Psoas muscle (tissue), 8 donors: ENCODE measurements around the gene TRIP10. TPM values are rescaled to one million over a fixed set of nuclear protein-coding genes. Genes with fewer than 3 reads are reported as not detected.

Experiments
- ATAC-seq, 4 donors: fragments of 200-7000 bp; cut with Tn5 transposase; one replicate each; pipeline ENCODE4 v1.9.1; 2020; ENCODE audit warnings: moderate library complexity in 3 of 4, mild to moderate bottlenecking in 2 of 4
- DNase-seq, 2 donors: peaks; one replicate each; pipeline ENCODE4 v3.0.0-alpha.2; 2020
- H3K27ac ChIP-seq: fragments of 200-600 bp; one replicate; pipeline ENCODE4 v1.8.0; 2022
- H3K27me3 ChIP-seq, 3 donors: fragments of 200-600 bp in 1 of 3; one replicate each; pipeline versions ENCODE4 v1.6.1 to v1.8.0; 2013 to 2022; ENCODE audit warnings: low read length in 2 of 3, mild to moderate bottlenecking in 2 of 3, moderate library complexity in 1 of 3; ENCODE audit not compliant: insufficient read depth in 3 of 3
- H3K36me3 ChIP-seq, 2 donors: fragments of 200-600 bp in 1 of 2; one replicate each; pipeline versions ENCODE4 v1.6.1 to v1.8.0; 2013 to 2022; ENCODE audit warnings: low read depth in 1 of 2, mild to moderate bottlenecking in 1 of 2, moderate library complexity in 1 of 2; ENCODE audit not compliant: insufficient read depth in 1 of 2
- H3K4me1 ChIP-seq: fragments of 200-600 bp; one replicate; pipeline ENCODE4 v1.8.0; 2022
- H3K4me3 ChIP-seq: fragments of 200-600 bp; one replicate; pipeline ENCODE4 v1.8.0; 2022; ENCODE audit warnings: mild to moderate bottlenecking
- H3K9me3 ChIP-seq: fragments of 200-600 bp; one replicate; pipeline ENCODE4 v1.8.0; 2022
- WGBS, 3 donors: extraction: QIAGEN DNeasy Blood & Tissue Kit; methylation state at CpG; one replicate each; pipeline versions ENCODE4 v1.1.6 to v1.1.7; 2013; 5-methylcytosine and 5-hydroxymethylcytosine counted together
- intact Hi-C, 2 donors: fragments of 100-400 bp; cut with DNase I; formaldehyde crosslinking; loops; one replicate each; pipeline versions ENCODE4 v1.11.0 to v1.14.2; 2022
- polyA plus RNA-seq, 3 donors: library from polyadenylated mRNA; stranded (reverse); fragments of 200-250 nt; gene quantifications; one replicate each; pipeline ENCODE4 v1.2.3, GENCODE V29; 2013
- total RNA-seq, 4 donors: library from RNA; stranded (reverse); fragmentation: NEBNext Ultra II Directional in 2 of 4; extraction: Animal tissue kit (Norgen Biotek cat#: 25700) in 2 of 4; gene quantifications; one replicate each; pipeline versions ENCODE4 v1.2.1 to v1.2.4, GENCODE V29; 2021 to 2023
- TF ChIP-seq, protein P1 (sequence below): fragments of 200-600 bp; IDR thresholded peaks from one replicate; pipeline ENCODE4 v1.8.0; 2022; ENCODE audit warnings: antibody characterized with exemption
- donor health status: healthy with polysubstance abuse.
- donor health status: DM: no; HTN: no; CAD: no; lungs with moderate emphysema.
- donor health status: Bipolar disorder and iron deficiency.
- donor health status: healthy.
- donor health status: DM: yes; HTN: yes; CAD: no.
- donor health status: DM: no; HTN: no; CAD: no.
- donor health status: DM: no; HTN: no; CAD: no.
- donor health status: DM: yes; HTN: yes; CAD: no.

TRIP10 gene
- total and polyA plus RNA-seq, 7 donors, result 104 to 297 (median 230) TPM

DNA sequence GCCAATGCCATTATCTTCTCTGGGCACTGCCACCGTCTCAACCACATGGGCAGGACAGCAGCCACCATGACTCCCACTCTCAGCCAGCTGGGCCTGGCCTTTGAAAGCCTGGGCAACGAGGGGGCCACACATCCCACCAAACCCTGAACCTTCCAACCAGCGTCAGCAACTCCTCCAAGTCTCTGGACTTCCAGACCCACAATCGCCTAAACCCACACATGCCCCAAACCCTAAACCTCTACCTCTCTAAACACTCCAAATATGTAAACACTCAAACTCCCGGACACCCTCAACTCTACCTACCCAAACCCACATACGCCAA, 20.0 kb upstream of the TRIP10 start:
- Histone ChIP-seq H3K36me3 (no peaks in the 10 kb centered on the region), H3K27ac (no peak overlapping the region), H3K4me3 (peak overlapping the region; percentile 48), H3K27me3 (peaks cover 0 to 17% (median 3%) of the 10 kb centered on the region in 3 donors), H3K9me3 (no peaks in the 10 kb centered on the region), H3K4me1 (no peaks in the 10 kb centered on the region)
- ATAC-seq (no peak), DNase-seq (no peak)
- TF ChIP-seq, protein P1, sequence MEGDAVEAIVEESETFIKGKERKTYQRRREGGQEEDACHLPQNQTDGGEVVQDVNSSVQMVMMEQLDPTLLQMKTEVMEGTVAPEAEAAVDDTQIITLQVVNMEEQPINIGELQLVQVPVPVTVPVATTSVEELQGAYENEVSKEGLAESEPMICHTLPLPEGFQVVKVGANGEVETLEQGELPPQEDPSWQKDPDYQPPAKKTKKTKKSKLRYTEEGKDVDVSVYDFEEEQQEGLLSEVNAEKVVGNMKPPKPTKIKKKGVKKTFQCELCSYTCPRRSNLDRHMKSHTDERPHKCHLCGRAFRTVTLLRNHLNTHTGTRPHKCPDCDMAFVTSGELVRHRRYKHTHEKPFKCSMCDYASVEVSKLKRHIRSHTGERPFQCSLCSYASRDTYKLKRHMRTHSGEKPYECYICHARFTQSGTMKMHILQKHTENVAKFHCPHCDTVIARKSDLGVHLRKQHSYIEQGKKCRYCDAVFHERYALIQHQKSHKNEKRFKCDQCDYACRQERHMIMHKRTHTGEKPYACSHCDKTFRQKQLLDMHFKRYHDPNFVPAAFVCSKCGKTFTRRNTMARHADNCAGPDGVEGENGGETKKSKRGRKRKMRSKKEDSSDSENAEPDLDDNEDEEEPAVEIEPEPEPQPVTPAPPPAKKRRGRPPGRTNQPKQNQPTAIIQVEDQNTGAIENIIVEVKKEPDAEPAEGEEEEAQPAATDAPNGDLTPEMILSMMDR, result no peak
- 57 to 63% (median 61%) methylated on average over 6 of the region's 6 CpGs for WGBS, 3 donors
- intact Hi-C loops, result no loop called here

DNA sequence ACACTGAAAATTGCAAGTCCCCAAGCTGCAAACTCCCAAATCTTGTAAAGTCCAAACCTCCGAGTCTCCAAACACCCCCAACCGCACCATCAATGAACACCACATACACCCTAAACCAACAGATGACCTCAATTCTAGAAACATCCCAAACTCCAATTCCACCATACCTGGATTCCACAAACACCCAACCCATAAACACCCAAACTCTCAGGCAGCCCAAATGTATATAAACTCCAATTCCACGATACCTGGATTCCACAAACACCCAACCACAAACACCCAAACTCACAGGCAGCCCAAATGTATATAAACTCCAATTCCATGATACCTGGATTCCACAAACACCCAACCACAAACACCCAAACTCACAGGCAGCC, 19.5 kb upstream of the TRIP10 start:
- Histone ChIP-seq H3K36me3 (no peaks in the 10 kb centered on the region), H3K4me1 (no peaks in the 10 kb centered on the region), H3K27ac (no peak overlapping the region), H3K9me3 (no peaks in the 10 kb centered on the region), H3K4me3 (peak overlapping the region; percentile 48), H3K27me3 (peaks cover 0 to 13% (median 3%) of the 10 kb centered on the region in 3 donors)
- no peak for DNase-seq
- TF ChIP-seq, protein P1, result no peak
- intact Hi-C loops, result no loop called here
- ATAC-seq, result no peak
- 89 to 93% (median 92%) methylated on average over 3 of the region's 3 CpGs for WGBS, 3 donors

DNA sequence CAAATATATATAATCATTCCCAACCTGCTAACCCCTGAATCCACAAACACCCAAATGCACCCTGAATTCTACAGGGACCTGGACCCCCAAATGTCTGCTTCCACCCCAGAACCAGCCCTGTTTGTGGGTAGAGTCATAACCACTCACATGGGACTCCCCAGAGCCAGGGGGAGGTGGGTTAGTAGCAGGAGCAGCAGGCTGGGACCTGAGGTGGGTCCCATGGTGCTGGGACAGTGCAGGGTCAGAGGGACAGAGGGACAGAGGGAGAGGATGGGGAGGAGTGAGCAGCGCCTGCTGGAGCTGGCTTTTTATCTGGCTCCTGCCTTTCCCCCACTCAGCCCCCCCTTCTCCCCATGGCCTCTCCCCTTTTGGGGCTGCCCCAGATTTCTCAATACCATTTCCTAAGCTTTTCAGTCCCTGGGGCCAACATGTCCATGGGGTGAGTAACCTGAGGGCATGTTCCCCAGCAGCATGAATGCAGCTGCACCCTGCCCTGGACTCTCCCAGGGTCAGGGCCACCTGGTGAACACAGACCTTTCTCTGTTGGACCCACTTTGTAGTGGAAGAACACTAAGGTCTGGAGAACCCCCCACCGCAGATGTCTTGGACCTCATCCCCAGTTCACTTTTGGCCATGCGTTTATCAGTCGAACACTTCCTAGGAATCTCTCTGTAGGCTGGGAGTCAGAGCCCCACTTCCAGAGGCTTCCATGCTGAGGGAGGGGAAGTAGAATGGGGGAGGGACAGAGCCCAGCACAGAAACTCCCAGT, 18.9 kb upstream of the TRIP10 start, which contains the start of gene C3:
Gene C3 (minus strand): TSS at position 282 of the 769 bp plus-strand sequence. CDS start 61 bp downstream, at position 221.
- Histone ChIP-seq H3K4me3 (peak within 1 kb of the TSS; percentile 48), H3K36me3 (no peaks in the 10 kb centered on the region), H3K27me3 (peaks cover 0 to 9% (median 3%) of the 10 kb centered on the region in 3 donors), H3K4me1 (no peaks in the 10 kb centered on the region), H3K27ac (no peak within 1 kb of the TSS), H3K9me3 (no peaks in the 10 kb centered on the region)
- intact Hi-C loops, result no loop called here
- ATAC-seq (peak; percentile 49 to 75 (median 69)), DNase-seq (peak; percentile 70 to 82)
- TF ChIP-seq, protein P1, result no peak
- 31 to 58% (median 41%) methylated on average over 3 to 4 of the region's 4 CpGs for WGBS, 3 donors

DNA sequence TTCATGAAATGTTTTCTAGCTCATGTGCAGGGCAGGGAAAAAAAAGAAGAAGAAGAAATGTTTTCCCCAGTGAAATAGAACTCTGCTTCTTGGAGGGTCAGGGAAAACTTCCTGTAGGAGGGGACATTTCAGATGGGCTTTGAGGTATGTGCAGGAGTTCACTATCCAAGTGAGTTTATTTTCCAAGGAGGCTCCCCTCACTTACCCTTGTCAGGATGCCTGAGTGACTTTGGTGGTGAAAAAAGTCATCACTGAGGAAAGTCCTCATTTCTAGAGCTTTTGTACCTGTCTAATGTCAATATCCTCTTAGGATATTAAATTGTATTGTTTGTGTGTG, 18.4 kb upstream of the TRIP10 start:
- Histone ChIP-seq H3K27me3 (peaks cover 0 to 8% (median 3%) of the 10 kb centered on the region in 3 donors), H3K36me3 (no peaks in the 10 kb centered on the region), H3K9me3 (no peaks in the 10 kb centered on the region), H3K27ac (no peak overlapping the region), H3K4me3 (no peak overlapping the region), H3K4me1 (no peaks in the 10 kb centered on the region)
- ATAC-seq (no peak), DNase-seq (no peak)
- intact Hi-C loops, result no loop called here
- TF ChIP-seq, protein P1, result no peak

DNA sequence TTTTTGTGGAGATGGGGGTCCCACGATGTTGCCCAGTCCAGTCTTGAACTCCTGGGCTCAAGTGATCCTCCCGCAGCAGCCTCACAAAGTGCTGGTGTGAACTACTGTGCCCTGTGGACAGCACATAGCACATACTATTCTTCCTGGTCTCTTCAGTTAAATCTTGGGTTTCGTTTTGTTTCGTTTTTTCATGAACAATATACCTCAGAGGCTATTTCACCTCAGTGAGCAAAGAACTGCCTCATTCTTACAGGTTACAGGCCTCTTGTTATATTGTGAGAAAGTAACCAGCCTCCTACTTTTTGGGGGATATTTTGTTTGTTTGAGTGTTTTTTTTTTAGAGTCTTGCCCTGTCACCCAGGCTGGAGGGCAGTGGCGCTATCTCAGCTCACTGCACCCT, 17.7 kb upstream of the TRIP10 start:
- intact Hi-C loops, result no loop called here
- peak in 1 of 2 donors; percentile 21 for DNase-seq
- no peak for ATAC-seq
- Histone ChIP-seq H3K9me3 (no peaks in the 10 kb centered on the region), H3K27ac (no peak overlapping the region), H3K36me3 (no peaks in the 10 kb centered on the region), H3K27me3 (peaks cover 0 to 4% (median 3%) of the 10 kb centered on the region in 3 donors), H3K4me3 (no peak overlapping the region), H3K4me1 (no peaks in the 10 kb centered on the region)
- 77 to 82% (median 79%) methylated on average over 5 of the region's 5 CpGs for WGBS, 3 donors
- TF ChIP-seq, protein P1, result no peak
